Uterus (tissue), 4 donors: ENCODE measurements around the gene CHST14. TPM values are rescaled to one million over a fixed set of nuclear protein-coding genes. Genes with fewer than 3 reads are reported as not detected.

Experiments used
- DNase-seq, 2 donors: peaks; one replicate each; pipeline ENCODE4 v3.0.0-alpha.2; 2019 to 2020
- H3K27ac ChIP-seq, 2 donors: fragments of 200-600 bp; sonication (generic); 1 replicate in 1 of 2; 2 replicates in 1 of 2; pipeline ENCODE4 v1.5.1; 2016 to 2018
- H3K27me3 ChIP-seq, 2 donors: fragments of 200-600 bp; sonication (generic); one replicate each; pipeline ENCODE4 v1.5.1; 2018 to 2019; ENCODE audit warnings: control low read depth in 1 of 2
- H3K36me3 ChIP-seq, 2 donors: fragments of 200-600 bp; sonication (generic); one replicate each; pipeline ENCODE4 v1.5.1; 2019; ENCODE audit warnings: control low read depth in 1 of 2
- H3K4me1 ChIP-seq, 2 donors: fragments of 200-600 bp; sonication (generic); one replicate each; pipeline ENCODE4 v1.5.1; 2018 to 2019; ENCODE audit warnings: control low read depth in 1 of 2
- H3K4me3 ChIP-seq, 2 donors: fragments of 200-600 bp; sonication (generic); 1 replicate in 1 of 2; 2 replicates in 1 of 2; pipeline ENCODE4 v1.5.1; 2018 to 2019; ENCODE audit warnings: mild to moderate bottlenecking in 1 of 2
- H3K9me3 ChIP-seq, 2 donors: fragments of 200-600 bp; sonication (generic); one replicate each; pipeline ENCODE4 v1.5.1; 2019; ENCODE audit warnings: control low read depth in 1 of 2
- POLR2A ChIP-seq, 2 donors: fragments of 450-650 bp; IDR thresholded peaks; one replicate each; pipeline ENCODE4 v1.6.1; 2016; ENCODE audit warnings: antibody characterized with exemption in 2 of 2, mild to moderate bottlenecking in 1 of 2, moderate library complexity in 1 of 2
- intact Hi-C: fragments of 100-400 bp; cut with DNase I; formaldehyde crosslinking; loops from one replicate; pipeline ENCODE4 v1.15.1; 2023; ENCODE audit warnings: low total_unique reads
- total RNA-seq, 4 donors: library from RNA; depleted of rRNA in 3 of 4; stranded (reverse); fragments of >200 nt in 3 of 4; gene quantifications; one replicate each; pipeline versions ENCODE4 v1.1.0 to v1.2.4, GENCODE V29; 2014 to 2023
- TF ChIP-seq, protein P1 (sequence below), 4 experiments: fragments of 200-600 bp in 2 of 4; fragments of 450-650 bp in 2 of 4; sonication (generic) in 2 of 4; IDR thresholded peaks; one replicate each; pipeline ENCODE4 v1.5.1; 2016 to 2019; ENCODE audit warnings: antibody characterized with exemption in 4 of 4, mild to moderate bottlenecking in 2 of 4, moderate library complexity in 1 of 4
- donor health status: DM: yes; HTN: yes; CAD: no.

Gene CHST14
- total RNA-seq, 4 donors from 2014 or later: 6.8 to 26.1 (median 17.9) TPM

DNA sequence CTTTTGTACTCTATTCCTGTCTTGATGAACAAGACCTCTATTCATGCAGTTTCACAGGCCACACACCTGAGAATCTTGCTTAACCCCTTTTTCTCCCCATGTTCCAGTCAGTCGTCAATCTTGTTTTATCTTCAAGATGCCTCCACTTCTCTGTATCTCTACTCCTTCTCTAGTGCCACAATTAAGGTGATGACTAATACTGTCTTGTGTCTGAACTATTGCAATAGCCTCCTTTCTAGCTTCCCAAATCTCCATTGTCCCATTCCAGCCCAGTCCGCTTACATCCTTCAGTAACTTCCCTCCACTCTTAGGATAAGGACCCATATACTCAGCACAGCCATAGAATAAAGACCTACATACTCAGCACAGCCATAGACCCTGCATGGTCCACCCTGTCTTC, 24.7 kb downstream of the CHST14 start:
- Histone ChIP-seq H3K4me3 (no peak overlapping the region), H3K27ac (no peak overlapping the region), H3K27me3 (no peaks in the 10 kb centered on the region), H3K9me3 (no peaks in the 10 kb centered on the region), H3K4me1 (no peaks in the 10 kb centered on the region), H3K36me3 (no peaks in the 10 kb centered on the region)
- TF ChIP-seq, protein P1, sequence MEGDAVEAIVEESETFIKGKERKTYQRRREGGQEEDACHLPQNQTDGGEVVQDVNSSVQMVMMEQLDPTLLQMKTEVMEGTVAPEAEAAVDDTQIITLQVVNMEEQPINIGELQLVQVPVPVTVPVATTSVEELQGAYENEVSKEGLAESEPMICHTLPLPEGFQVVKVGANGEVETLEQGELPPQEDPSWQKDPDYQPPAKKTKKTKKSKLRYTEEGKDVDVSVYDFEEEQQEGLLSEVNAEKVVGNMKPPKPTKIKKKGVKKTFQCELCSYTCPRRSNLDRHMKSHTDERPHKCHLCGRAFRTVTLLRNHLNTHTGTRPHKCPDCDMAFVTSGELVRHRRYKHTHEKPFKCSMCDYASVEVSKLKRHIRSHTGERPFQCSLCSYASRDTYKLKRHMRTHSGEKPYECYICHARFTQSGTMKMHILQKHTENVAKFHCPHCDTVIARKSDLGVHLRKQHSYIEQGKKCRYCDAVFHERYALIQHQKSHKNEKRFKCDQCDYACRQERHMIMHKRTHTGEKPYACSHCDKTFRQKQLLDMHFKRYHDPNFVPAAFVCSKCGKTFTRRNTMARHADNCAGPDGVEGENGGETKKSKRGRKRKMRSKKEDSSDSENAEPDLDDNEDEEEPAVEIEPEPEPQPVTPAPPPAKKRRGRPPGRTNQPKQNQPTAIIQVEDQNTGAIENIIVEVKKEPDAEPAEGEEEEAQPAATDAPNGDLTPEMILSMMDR (IDR thresholded peaks at IDR 0.05): no peak
- no peak for TF ChIP-seq POLR2A (IDR thresholded peaks at IDR 0.05)
- intact Hi-C loops: no loop called here
- no peak for DNase-seq

DNA sequence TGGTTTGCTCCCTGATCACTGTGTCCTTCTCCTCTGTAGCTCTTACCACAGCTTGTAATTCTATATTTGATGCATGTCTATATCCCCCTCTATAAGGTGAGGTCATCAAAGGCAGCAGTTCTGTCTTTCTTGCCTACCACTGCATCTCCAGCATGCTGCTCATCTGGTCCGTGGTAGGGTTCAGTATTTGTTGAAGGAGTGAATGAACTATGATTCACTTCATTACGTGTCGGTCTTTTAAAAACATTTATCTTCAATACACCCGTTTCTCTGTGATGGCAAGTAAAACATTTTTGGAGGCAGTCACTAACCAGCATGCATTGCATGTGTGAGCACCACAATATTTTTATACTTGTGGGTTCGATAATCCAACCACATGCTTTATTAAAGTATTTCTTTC, 27.6 kb downstream of the CHST14 start:
- TF ChIP-seq POLR2A (IDR thresholded peaks at IDR 0.05): no peak
- TF ChIP-seq, protein P1 (IDR thresholded peaks at IDR 0.05): no peak
- intact Hi-C loops: no loop called here
- H3K27me3 ChIP-seq: no peaks in the 10 kb centered on the region
- no peaks in the 10 kb centered on the region for H3K36me3 ChIP-seq
- H3K27ac ChIP-seq: no peak overlapping the region
- H3K9me3 ChIP-seq: no peaks in the 10 kb centered on the region
- no peak overlapping the region for H3K4me3 ChIP-seq
- no peaks in the 10 kb centered on the region for H3K4me1 ChIP-seq
- DNase-seq: no peak

- H3K36me3 ChIP-seq: no peaks in the 10 kb centered on the region
- intact Hi-C loops: no loop called here
- H3K27me3 ChIP-seq: no peaks in the 10 kb centered on the region
- TF ChIP-seq, protein P1 (IDR thresholded peaks at IDR 0.05): no peak
- TF ChIP-seq POLR2A (IDR thresholded peaks at IDR 0.05): no peak
- H3K9me3 ChIP-seq: no peaks in the 10 kb centered on the region
- no peak overlapping the region for H3K4me3 ChIP-seq
- H3K27ac ChIP-seq: no peak overlapping the region
- no peak for DNase-seq
- H3K4me1 ChIP-seq: no peaks in the 10 kb centered on the region
Observed at GRCh38 chr15:40498891-40499290, 28.1 kb downstream of the CHST14 start.

GRCh38 chr15:40499931-40500330, 29.1 kb downstream of the CHST14 start:
- Histone ChIP-seq H3K27me3 (no peaks in the 10 kb centered on the region), H3K4me1 (no peaks in the 10 kb centered on the region), H3K36me3 (no peaks in the 10 kb centered on the region), H3K9me3 (no peaks in the 10 kb centered on the region), H3K27ac (no peak overlapping the region), H3K4me3 (no peak overlapping the region)
- DNase-seq: no peak
- no peak for TF ChIP-seq POLR2A (IDR thresholded peaks at IDR 0.05)
- TF ChIP-seq, protein P1 (IDR thresholded peaks at IDR 0.05): no peak
- intact Hi-C loops: no loop called here

DNA sequence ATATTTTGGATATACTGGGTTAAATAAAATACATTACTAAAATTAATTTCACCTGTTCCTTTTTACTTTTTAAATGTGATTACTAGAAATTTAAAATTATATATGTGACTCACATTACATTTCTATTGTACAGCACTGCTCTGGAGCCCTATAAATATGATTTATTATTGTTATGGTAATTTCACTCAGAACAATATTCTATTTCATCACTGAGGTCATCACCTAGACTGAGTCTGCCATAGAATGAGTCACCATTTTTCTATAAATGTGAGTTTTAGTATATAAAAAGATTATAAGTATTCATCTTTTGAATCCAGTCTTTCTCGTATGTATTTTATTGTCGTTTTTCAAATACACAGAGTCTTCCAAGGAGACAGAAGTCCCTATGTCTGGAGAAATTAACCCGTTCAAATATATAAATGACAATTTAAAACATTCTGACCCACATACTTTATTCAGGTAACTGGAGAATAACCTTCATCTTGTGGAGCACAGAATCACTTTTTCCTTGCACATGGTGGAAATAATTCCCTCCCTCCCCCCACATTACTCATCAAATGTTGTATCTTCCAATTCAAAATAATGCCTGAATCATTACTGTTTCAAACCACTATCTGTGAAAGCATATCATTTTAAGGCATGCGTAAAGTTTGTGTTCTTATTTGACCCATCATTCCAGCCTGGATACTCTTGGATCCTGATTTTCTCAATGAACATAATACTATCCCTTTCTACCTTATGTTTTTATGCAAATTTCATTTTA, 30.0 kb downstream of the CHST14 start:
- Histone ChIP-seq H3K27me3 (no peaks in the 10 kb centered on the region), H3K27ac (no peak overlapping the region), H3K4me1 (no peaks in the 10 kb centered on the region), H3K36me3 (no peaks in the 10 kb centered on the region), H3K4me3 (no peak overlapping the region), H3K9me3 (no peaks in the 10 kb centered on the region)
- TF ChIP-seq POLR2A (IDR thresholded peaks at IDR 0.05): no peak
- TF ChIP-seq, protein P1 (IDR thresholded peaks at IDR 0.05): no peak
- no peak for DNase-seq
- intact Hi-C loops: no loop called here
